GM21423 (cell line): ENCODE data around the gene C7orf57.
A peak's percentile ranks its signal among the peaks of the same experiment; 100 is the strongest.
"Not testable (repeated sequence)": the region's sequence is repeated elsewhere in the genome, so short reads cannot be mapped to it uniquely, and the experiment has no call there.

ENCODE experiments used
- ATAC-seq: cut with Tn5 transposase; IDR thresholded peaks from one replicate; pipeline ENCODE4 v1.9.1; 2021; ENCODE audit warnings: mild to moderate bottlenecking, moderate library complexity; ENCODE audit not compliant: unreplicated experiment

The C7orf57 gene

DNA sequence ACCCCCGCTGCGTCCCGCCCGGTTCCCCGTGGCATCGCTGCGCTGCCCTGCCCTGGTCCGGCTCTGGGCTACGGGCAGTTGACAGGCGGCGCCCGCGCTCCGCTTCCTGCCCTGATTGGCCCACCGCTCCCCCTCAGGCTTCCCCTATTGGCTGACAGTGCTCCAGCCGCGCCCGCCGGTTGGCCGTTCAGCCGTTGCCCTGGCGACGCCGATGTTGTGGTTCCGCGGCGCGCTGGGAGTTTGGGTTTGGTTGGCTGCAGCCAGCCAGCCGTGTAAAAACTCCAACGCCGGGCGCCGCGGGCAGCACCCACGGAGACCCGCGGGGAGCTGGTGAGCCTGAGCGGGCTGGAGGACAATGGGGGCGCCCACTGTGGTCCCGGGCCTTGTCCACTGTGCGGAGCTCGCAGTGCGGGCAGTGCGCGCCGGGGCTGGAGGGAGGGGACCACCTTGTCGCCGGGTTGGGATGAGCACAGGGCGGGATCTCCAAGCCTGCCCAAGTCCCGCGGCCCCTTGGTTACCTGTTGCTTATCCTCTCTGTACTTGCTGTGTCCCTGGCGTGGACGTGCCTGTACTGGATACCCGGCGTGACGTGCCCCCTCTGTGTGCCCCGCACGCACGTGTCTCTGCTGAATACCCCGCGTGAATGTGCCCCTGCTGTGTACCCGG is at the start of gene C7orf57:
Gene C7orf57 (plus strand): TSS at position 243 of the 666 bp plus-strand sequence. CDS start 766 bp downstream, outside the sequence.
- peak; percentile 100 for ATAC-seq

DNA sequence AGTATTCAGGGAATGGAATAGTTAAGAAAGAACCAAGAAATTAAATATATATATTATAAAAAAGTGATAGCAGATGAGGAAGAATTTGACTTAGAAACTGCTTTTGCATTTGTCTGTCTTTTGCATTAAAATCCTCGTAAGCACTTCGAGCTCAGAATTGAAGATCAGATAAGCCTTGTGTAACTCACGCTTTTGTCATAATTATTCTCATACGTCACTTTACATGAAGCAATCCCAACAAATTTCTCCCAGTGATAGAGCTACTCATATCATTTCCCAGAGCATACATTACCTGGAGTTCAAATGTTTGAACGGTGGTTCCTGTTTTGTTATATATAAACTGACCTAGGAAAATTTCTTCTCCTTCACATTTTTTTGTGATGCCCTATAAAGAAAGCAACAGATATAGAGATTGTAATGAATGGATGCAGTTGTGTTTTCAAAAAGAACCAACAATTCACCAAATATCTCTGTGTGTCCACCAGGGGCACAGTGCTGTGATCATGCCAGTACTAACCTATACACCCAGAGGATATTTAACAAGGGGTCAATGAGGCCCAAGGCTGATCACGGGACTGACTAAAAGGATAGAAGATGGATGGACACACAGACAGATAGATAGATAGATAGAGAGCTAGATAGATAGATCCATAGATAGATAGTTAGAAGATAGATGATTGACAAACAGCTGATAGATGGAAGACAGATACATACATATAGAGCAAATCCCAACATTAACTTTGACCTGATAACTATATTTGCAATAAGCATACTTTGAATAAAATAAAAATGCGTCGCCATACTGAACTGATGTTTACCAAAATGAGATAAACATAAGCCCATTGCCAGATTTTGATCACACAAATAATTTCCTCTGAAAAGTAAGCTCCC is 46.6 kb upstream of the C7orf57 start:
- ATAC-seq: no peak

DNA sequence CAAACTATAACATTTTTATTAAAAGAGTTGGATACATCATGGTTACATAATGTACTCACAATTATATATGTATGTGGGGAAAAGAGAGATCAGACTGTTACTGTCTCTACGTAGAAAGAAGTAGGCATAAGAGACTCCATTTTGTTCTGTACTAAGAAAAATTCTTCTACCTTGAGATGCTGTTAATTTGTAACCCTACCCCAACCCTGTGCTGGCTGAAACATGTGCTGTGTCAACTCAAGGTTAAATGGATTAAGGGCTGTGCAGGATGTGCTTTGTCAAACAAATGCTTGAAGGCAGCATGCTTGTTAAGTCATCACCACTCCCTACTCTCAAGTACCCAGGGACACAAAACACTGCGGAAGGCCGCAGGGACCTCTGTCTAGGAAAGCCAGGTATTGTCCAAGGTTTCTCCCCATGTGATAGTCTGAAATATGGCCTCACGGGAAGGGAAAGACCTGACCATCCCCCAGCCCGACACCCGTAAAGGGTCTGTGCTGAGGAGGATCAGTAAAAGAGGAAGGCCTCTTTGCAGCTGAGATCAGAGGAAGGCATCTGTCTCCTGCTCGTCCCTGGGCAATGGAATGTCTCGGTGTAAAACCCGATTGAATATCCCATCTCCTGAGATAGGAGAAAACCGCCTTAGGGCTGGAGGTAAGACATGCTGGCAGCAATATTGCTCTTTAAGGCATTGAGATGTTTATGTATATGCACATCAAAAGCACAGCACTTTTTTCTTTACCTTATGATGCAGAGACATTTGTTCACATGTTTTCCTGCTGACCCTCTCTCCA is 45.5 kb upstream of the C7orf57 start:
- not testable (repeated sequence) for ATAC-seq

DNA sequence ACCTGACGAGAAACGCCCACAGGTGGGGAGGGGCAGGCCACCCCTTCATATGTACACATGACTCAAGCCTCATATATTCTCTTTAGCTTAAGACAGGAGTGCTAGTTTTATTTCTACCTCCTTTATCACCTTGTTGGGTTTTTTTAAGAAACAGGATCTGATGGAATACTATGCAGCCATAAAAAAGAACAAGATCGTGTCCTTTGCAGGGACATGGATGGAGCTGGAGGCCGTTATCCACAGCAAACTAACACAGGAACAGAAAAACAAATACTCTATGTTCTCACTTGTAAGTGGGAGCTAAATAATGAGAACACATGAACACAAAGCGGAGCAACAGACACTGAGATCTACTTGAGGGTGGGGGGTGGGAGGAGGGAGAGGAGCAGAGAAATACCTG is 44.8 kb upstream of the C7orf57 start:
- ATAC-seq: no peak

DNA sequence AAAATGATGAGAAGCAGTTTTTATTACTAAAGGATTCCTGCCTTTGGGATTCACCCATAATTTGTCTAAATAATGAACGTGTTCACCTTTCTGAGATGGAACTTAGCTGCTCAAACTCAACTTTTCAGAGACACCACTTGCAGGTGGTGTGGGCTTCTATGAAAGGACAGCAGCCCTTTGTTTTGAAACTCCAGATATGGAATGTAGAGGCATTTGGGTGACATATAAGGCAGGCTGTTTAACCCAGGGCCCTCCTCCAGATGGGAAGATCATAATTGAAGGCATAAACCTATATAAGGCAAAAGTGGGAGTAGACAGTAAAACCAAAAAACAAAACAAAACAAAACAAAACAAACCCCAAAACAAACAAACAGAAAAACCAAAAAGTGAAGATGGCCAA is 44.1 kb upstream of the C7orf57 start:
- no peak for ATAC-seq

DNA sequence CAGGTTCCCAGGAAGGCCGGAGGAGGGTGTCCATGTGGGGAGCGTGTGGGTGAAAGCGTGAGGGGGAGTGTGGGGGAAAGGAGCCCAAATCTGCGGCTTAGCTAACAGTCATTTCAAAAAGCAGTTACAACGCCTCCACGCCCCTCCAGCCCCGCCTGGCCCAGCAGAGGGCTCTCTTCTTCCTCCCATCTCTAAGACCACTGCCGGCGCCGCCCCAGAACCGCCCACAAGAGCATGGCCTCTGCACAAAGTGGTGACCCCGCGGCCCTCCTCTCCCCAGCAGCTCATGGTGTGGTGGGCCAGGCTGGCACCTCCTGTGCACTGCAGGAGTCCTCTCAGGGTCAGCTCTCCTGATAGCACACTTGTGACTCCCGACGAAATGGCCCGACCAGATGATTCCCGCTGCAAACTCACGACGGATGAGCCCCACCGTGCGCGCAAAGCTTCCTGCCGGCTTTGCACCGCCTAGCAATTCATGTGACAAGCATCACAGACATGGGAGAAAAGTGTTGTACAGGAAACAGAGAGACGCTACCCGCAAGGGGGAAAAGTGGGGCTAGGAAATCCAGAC is 43.5 kb upstream of the C7orf57 start:
- peak; percentile 98 for ATAC-seq

DNA sequence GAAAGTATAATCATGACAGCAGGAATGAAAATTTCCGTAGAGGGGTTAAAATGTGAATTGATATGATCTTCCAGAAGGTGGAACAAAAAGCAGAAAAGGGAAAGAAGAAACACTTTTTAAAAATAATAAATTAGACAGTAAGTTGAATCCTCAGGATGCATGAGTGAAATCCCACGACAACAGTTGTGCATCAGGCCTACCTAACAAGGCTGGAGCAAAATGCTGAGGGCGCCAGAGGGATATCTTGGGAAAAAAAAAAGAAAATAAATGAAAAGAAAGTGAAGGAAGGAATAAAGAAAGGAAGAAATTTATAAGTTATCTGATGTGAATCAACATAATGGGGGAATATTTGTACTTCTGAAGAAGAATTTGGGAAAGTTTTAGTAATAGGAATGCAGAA is 42.9 kb upstream of the C7orf57 start:
- ATAC-seq: no peak

DNA sequence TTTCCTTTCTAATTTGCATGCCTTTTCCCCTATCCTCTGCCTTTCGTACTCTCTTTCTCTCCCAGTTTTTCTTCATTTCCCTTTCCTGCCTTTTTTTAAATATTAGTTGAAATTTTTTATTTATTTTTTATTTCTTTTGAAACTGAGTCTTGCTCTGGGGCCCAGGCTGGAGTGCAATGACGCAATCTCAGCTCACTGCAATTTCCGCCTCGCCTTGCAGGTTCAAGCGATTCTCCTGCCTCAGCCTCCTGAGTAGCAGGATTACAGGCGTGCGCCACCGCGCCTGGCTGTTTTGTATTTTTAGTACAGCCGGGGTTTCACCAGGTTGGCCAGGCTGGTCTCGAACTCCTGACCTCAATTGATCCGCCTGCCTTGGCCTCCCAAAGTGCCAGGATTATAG is 35.9 kb upstream of the C7orf57 start:
- no peak for ATAC-seq

DNA sequence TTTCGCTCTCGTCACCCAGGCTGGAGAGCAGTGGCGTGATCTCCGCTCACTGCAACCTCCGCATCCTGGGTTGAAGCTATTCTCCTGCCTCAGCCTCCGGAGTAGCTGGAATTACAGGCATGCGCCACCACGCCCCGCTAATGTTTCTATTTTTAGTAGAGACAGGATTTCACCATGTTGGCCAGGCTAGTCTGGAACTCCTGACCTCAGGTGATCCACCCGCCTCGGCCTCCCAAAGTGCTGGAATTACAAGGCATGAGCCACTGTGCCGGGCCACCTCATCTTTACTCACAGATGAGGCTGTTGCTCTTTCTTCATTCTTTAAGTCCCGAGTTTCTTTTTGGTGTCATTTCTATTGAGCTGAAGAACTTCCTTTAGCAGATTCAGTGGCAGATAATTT is 35.2 kb upstream of the C7orf57 start:
- not testable (repeated sequence) for ATAC-seq

DNA sequence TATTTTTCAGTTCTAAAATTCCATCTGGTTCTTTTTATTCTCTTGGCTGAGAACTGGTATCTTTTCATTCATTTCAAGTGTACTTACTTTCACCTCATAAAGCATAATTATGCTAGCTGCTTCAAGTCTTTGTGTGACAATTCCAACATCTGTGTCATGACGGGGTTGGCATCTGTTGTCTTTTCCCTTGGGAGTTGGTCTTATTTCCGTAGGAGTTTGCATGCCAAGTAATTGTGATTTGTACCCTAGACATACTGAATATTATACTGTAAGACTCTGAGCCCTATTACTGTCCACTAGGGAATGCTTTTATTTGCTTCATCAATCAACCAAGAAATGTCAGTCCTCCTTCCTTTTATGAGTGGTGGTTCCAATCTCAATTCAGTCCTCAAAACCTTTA is 31.3 kb upstream of the C7orf57 start:
- ATAC-seq: no peak

DNA sequence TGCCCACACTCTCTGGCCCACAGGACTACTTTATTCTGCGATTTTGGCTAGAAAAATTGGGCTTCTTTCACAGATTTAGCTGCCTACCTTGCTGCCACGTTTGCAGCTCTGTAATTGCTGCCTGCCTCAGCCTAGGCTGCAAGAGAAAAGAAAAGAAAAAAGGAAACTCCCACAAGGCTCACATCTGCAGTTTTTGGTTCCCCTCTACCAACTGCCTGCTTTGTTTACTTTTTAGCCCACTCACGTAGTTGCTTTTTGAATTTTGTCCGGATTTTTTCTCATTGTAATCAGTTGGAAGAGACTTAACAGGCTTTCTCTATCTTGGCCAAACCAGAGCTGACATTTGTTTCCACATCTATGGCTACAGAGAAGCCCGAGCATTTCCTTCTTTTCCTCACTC is 30.7 kb upstream of the C7orf57 start:
- no peak for ATAC-seq

DNA sequence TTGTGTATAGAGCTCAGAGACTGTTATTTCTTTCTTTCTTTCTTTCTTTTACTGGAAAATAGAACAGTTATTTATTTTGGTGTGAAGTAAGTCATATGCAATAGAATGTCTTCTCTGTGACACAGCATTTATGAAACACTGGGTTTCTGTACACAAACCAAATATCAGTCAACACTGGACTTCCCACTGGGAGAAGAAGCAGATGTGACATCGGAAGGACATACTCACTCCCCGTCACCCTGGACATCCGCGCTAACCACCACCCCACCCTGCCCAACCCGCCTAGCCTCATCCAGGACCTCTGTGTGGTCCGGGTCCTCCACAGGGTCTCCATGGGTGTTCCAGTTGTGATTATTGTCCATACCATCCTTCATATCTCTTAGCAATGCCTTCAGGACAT is 28.5 kb upstream of the C7orf57 start:
- no peak for ATAC-seq

DNA sequence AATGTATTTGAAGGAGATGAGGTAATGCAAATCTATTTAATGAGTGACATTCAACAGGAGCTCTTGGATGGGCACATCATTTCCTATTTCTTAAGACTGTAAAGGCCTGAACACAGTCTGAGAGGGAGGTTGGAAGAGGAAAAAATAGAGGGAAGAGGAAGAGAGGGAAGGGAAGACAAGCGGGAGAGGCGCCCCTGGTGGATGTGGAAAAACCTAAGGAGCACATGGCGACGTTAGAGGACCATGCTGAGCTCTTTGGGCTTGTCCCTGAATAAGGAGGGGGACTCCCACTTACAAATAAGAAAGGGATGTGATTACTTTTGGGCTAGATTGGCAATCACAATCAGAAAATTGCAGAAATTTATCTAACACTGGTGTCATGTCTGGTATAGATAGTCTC is 26.1 kb upstream of the C7orf57 start:
- no peak for ATAC-seq

DNA sequence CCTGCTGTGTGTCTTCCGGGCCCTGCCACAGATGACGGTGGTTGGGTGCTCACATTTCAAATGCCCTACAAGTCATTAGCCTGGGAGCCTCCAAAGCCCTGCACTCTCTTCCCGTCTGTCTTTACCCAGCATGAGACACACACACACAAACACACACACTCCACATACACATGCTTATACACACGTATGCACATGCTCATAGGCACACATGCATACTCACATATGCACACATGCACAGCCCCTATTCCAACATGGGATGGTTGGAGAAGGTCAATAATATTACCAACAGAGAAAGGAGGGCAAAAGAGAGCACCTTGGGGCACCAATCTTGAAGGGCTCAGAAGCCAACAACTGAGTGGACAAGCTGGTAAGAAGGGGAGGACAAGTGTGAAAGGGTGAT is 25.4 kb upstream of the C7orf57 start:
- ATAC-seq: no peak

DNA sequence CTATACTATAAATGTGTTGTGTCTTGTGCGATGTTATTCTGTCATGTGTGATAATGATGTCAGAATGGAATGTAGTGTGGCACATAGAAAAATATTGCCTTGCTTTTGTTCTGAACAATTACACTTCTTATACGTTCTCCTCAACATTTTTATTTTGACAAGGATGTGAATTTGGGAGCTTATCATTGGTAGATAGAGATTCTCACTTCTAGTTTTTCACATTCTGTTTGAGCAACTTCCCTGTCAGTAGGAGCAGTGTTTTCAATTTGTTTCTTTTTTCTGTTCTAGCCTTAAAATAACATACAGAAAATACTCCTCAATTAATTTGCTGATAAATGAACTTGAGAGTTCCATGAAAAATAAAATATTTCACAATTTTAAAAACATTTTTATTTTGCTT is 24.0 kb upstream of the C7orf57 start:
- no peak for ATAC-seq

DNA sequence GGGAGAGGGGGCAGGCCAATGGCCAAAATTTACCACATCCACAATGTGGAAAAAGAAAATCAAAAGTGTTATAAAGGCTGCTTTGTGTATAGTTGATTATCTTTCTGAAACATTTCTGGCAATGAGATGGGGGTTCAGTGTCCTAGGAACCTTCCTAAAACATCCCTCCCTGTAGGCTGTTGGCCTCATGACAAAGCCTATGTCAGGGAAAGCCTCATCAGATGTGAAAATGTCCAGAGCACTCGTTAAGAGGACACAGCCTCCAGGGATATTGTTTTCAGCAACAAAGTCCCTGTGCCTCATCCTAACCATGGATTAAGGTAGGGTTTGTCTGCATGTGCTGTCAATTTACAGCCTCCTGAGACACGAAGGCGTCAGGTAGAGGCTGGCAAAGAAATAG is 23.4 kb upstream of the C7orf57 start:
- no peak for ATAC-seq

DNA sequence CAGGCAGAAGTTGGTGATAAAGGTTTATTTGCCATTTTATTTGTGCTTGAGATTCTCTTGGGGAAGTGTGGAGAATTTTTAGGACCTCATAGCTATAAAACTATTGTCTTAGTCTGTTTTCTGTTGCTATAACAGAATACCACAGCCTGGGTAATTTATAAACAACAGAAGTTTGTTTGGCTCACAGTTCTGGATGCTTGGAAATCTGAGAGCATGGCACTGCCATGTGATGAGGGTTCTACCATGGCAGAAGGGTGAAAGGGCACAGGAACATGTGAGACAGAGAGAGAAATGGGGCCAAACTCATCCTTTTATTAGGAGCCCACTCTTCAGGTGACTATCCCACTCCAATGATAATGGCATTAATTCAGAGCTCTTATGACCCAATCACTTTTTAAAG is 18.7 kb upstream of the C7orf57 start:
- ATAC-seq: no peak

DNA sequence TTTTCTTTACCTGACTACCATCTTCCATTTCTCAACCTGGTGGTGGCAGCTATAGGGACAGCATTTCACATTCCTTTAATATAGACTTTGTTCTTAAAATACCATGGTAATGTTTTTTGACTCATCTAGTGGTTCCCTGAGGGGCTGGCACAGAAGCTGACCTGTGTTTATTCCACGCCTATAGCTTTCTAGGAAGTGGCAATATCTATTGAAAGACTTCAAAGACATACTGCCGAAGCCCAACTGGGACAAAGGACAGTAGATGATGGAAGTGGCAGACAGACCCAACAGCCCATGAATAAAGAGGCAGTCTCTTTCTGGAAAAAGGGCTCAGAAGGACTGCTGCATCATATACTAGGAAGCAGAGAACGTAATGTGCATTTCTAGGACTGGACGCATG is 17.7 kb upstream of the C7orf57 start:
- no peak for ATAC-seq

DNA sequence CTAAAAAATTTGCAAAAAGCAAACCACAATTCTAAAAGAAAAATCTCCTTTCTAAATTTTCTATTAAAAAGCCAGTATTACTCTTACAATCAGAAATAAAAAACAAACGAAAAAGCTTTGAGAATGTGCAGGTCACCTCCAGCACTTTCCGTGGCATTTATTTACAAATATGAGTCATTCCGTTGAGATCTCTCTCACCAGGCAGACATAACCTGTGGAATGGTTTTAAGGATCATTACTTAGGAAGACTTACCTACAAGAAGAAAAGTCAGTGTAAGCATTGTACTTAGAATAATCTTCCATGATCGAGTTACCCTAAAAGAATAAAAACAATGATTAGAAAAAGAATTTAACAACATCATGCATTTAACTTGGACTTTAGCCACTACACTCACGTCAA is 9.7 kb upstream of the C7orf57 start:
- ATAC-seq: no peak

DNA sequence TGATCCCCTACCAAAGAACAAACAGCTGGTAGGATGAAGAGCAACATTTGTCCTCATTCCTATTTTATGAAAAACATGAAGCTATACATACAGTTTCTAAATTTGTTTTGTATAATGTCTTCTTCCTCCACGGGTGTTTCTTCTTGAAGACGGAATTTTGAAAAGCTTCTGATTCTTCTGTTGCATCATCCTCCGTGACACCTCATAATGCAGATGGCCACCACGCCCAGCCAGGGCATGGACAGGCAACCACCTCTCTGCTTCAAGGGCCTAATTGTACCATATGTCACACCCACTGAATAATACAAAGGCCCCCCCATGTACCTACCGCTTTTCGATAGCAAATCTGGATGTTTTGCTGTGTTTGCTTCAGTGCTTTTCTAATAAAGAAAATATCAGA is 6.4 kb upstream of the C7orf57 start, which contains the start of gene SUN3:
Gene SUN3 (minus strand): TSS at position 170 of the 400 bp plus-strand sequence. CDS start 169 bp downstream, at position 1.
- ATAC-seq: no peak

DNA sequence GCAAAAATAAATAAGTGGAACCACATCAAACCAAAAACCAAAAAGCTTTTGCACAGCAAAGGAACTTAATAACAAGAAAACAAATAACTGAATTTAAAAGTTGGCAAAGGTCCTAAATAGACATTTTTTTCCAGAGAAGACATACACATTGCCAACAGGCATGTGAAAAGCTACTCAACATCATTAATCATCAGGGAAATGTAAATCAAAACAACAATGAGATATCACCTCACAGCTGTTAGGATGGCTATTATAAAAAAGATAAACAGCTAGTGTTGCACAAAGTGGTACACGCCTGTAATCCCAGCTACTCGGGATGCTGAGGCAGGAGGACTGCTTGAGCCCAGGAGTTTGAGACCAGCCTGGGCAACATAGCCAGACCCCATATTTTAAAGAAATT is 4.2 kb upstream of the C7orf57 start:
- no peak for ATAC-seq
